H9 (cell line): ENCODE data around the gene ARPC5L. TPM values are rescaled to one million over a fixed set of nuclear protein-coding genes. Genes with fewer than 3 reads are reported as not detected.

ENCODE experiments used
- DNase-seq: peaks from one replicate; pipeline ENCODE4 v3.0.0-alpha.2; 2017
- H2AFZ ChIP-seq: one replicate; pipeline ENCODE4 v1.6.1; 2013; ENCODE audit warnings: mild to moderate bottlenecking, low read length, control low read depth, moderate library complexity
- H2AK5ac ChIP-seq: 2 replicates; pipeline ENCODE4 v1.6.1; 2013; ENCODE audit warnings: low read length, control low read depth, mixed read lengths; ENCODE audit not compliant: insufficient read length
- H2BK120ac ChIP-seq: one replicate; pipeline ENCODE4 v1.6.1; 2013; ENCODE audit warnings: low read depth, mild to moderate bottlenecking, low read length, control low read depth, inconsistent platforms; ENCODE audit not compliant: poor library complexity, severe bottlenecking
- H2BK12ac ChIP-seq: 2 replicates; pipeline ENCODE4 v1.6.1; 2013; ENCODE audit warnings: low read length, control low read depth, mixed read lengths, low read depth; ENCODE audit not compliant: insufficient read length
- H2BK15ac ChIP-seq: 2 replicates; pipeline ENCODE4 v1.6.1; 2013; ENCODE audit warnings: low read depth, low read length, control low read depth
- H2BK20ac ChIP-seq: one replicate; pipeline ENCODE4 v1.6.1; 2013; ENCODE audit warnings: low read depth, mild to moderate bottlenecking, low read length, control low read depth, inconsistent platforms; ENCODE audit not compliant: poor library complexity, severe bottlenecking
- H2BK5ac ChIP-seq: 2 replicates; pipeline ENCODE4 v1.6.1; 2013; ENCODE audit warnings: low read length, control low read depth, mixed read lengths; ENCODE audit not compliant: insufficient read length
- H3K14ac ChIP-seq: 2 replicates; pipeline ENCODE4 v1.6.1; 2013; ENCODE audit warnings: low read length, control low read depth; ENCODE audit not compliant: insufficient read depth
- H3K18ac ChIP-seq: 2 replicates; pipeline ENCODE4 v1.6.1; 2013; ENCODE audit warnings: low read depth, mild to moderate bottlenecking, mixed read lengths, low read length, control low read depth; ENCODE audit not compliant: insufficient read length
- H3K23ac ChIP-seq: 2 replicates; pipeline ENCODE4 v1.6.1; 2013; ENCODE audit warnings: low read length, control low read depth, mixed read lengths, low read depth; ENCODE audit not compliant: insufficient read length
- H3K23me2 ChIP-seq: 2 replicates; pipeline ENCODE4 v1.6.1; 2013; ENCODE audit warnings: low read depth, mild to moderate bottlenecking, mixed read lengths, low read length, control low read depth; ENCODE audit not compliant: insufficient read length, poor library complexity, severe bottlenecking
- H3K27ac ChIP-seq: 2 replicates; pipeline ENCODE4 v1.5.1; 2013; ENCODE audit warnings: low read length, control low read depth, mixed read lengths, low read depth; ENCODE audit not compliant: insufficient read length
- H3K27me3 ChIP-seq: 2 replicates; pipeline ENCODE4 v1.6.1; 2013; ENCODE audit warnings: low read length, control low read depth, inconsistent platforms; ENCODE audit not compliant: insufficient read depth
- H3K4ac ChIP-seq: 2 replicates; pipeline ENCODE4 v1.6.1; 2013; ENCODE audit warnings: low read depth, mild to moderate bottlenecking, control low read depth, inconsistent platforms, low read length, moderate library complexity
- H3K4me1 ChIP-seq: 2 replicates; pipeline ENCODE4 v1.6.1; 2013; ENCODE audit warnings: low read length, control low read depth, inconsistent platforms; ENCODE audit not compliant: insufficient read depth
- H3K4me2 ChIP-seq: 2 replicates; pipeline ENCODE4 v1.6.1; 2013; ENCODE audit warnings: low read length, control low read depth, mixed read lengths; ENCODE audit not compliant: insufficient read length, insufficient read depth
- H3K56ac ChIP-seq: 2 replicates; pipeline ENCODE4 v1.6.1; 2013; ENCODE audit warnings: low read depth, mild to moderate bottlenecking, mixed read lengths, low read length, control low read depth; ENCODE audit not compliant: insufficient read length
- H3K79me1 ChIP-seq: 2 replicates; pipeline ENCODE4 v1.6.1; 2013; ENCODE audit warnings: low read depth, mild to moderate bottlenecking, moderate library complexity, low read length, control low read depth, inconsistent platforms; ENCODE audit not compliant: insufficient read depth, poor library complexity, severe bottlenecking
- H3K79me2 ChIP-seq: 2 replicates; pipeline ENCODE4 v1.6.1; 2013; ENCODE audit warnings: low read length, control low read depth, inconsistent platforms; ENCODE audit not compliant: insufficient read depth
- H3K9ac ChIP-seq: 2 replicates; pipeline ENCODE4 v1.6.1; 2013; ENCODE audit warnings: low read length, control low read depth, mixed read lengths; ENCODE audit not compliant: insufficient read length; ENCODE audit errors: extremely low read depth
- H3K9me3 ChIP-seq: one replicate; pipeline ENCODE4 v1.6.1; 2013; ENCODE audit warnings: low read depth, low read length, inconsistent platforms; ENCODE audit not compliant: control insufficient read depth
- H3T11ph ChIP-seq: one replicate; pipeline ENCODE4 v1.6.1; 2013; ENCODE audit warnings: mild to moderate bottlenecking, low read length, control low read depth, inconsistent platforms
- H4K20me1 ChIP-seq: one replicate; pipeline ENCODE4 v1.6.1; 2013; ENCODE audit not compliant: control insufficient read depth, insufficient read length, insufficient read depth
- H4K5ac ChIP-seq: 2 replicates; pipeline ENCODE4 v1.6.1; 2013; ENCODE audit warnings: low read depth, mild to moderate bottlenecking, mixed read lengths, low read length, control low read depth; ENCODE audit not compliant: insufficient read length
- H4K8ac ChIP-seq: replicated peaks from 2 replicates; pipeline ENCODE4 v1.6.1; 2013; ENCODE audit warnings: low read length, control low read depth, mixed read lengths, low read depth; ENCODE audit not compliant: insufficient read length
- H4K91ac ChIP-seq: 2 replicates; pipeline ENCODE4 v1.6.1; 2013; ENCODE audit warnings: low read depth, mild to moderate bottlenecking, moderate library complexity, mixed read lengths, low read length, control low read depth; ENCODE audit not compliant: insufficient read length
- H3K27ac Mint-ChIP-seq, 3 experiments: 2 replicates in 2 of 3; 3 replicates in 1 of 3; pipeline ENCODE4 v1.8.0; 2020 to 2021; ENCODE audit warnings: mixed read lengths in 3 of 3, mild to moderate bottlenecking in 1 of 3, moderate library complexity in 1 of 3
- H3K27me3 Mint-ChIP-seq: 2 replicates; pipeline ENCODE4 v1.8.0; 2021; ENCODE audit warnings: low read depth, mild to moderate bottlenecking, moderate library complexity, mixed read lengths
- H3K36me3 Mint-ChIP-seq, 3 experiments: 2 replicates in 2 of 3; 3 replicates in 1 of 3; pipeline ENCODE4 v1.8.0; 2020 to 2021; ENCODE audit warnings: low read depth in 3 of 3, mixed read lengths in 3 of 3; ENCODE audit not compliant: insufficient read depth in 1 of 3
- H3K4me1 Mint-ChIP-seq, 2 experiments: 2 replicates each; pipeline ENCODE4 v1.8.0; 2020; ENCODE audit warnings: mixed read lengths in 2 of 2
- H3K4me3 Mint-ChIP-seq, 2 experiments: 2 replicates in 1 of 2; 3 replicates in 1 of 2; pipeline ENCODE4 v1.8.0; 2020 to 2021; ENCODE audit warnings: mild to moderate bottlenecking in 2 of 2, mixed read lengths in 2 of 2, moderate library complexity in 1 of 2
- H3K9me3 Mint-ChIP-seq, 2 experiments: 2 replicates in 1 of 2; 3 replicates in 1 of 2; pipeline ENCODE4 v1.8.0; 2020; ENCODE audit warnings: mild to moderate bottlenecking in 2 of 2, mixed read lengths in 2 of 2, moderate library complexity in 1 of 2
- WGBS: extraction: QIAGEN DNeasy Blood & Tissue Kit; methylation state at CpG from one replicate; pipeline ENCODE4 v1.1.7; 2013; ENCODE audit warnings: missing lambda C conversion rate, low lambda C conversion rate, mixed read lengths; ENCODE audit not compliant: insufficient read length; ENCODE audit errors: extremely low coverage; 5-methylcytosine and 5-hydroxymethylcytosine counted together
- total RNA-seq: library from RNA; stranded (reverse); gene quantifications from 2 replicates; pipeline ENCODE4 v1.2.1, GENCODE V29; 2021
- TF ChIP-seq, protein P1 (sequence below): fragments of 200-600 bp; sonication (generic); conservative IDR thresholded peaks from 3 replicates; pipeline ENCODE4 v1.8.0; 2021; ENCODE audit warnings: antibody characterized with exemption, mild to moderate bottlenecking

ARPC5L gene
- total RNA-seq, 1 experiment from 2014 or later: 67.7 TPM

DNA sequence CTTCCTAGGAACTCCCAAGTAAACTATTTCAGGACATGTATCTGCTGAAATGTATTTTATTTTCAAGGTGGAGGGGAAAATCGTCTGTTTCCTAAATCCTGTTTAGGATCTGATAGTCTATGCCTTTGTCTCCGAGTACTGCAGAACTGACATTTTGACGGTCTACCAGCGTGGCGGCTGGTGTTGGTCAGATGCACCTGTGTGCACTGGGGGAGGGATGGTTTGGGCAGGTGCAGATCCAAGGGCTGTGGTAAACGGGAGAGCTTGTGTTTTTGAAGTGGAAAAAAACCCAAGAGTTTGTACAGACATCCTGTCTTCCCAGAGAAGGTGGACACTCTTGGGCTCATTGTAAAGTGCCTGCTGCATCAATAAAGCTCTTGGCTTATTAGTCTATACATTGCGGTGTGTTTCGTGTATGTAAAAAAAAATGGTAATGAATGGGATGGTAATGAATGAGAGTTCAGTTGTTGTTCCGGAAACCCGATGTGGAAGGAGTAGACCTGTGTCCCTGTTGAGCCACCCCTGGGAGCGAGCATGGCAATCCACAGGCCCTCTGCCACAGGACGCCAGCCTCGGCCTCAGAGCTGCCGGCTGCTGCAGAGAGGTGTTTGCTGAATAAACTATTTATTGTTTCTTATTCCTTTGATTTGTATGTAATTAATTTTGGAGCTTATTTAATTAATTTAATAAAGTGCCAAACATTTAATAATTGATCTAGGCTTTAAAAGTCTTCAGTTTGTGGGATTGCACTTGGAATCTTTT is 15.3 kb downstream of the ARPC5L start:
- Histone ChIP-seq H2BK12ac (no peak overlapping the region), H4K5ac (no peak overlapping the region), H3K27me3 (no peaks in the 10 kb centered on the region), H2BK5ac (no peak overlapping the region), H3K23ac (no peak overlapping the region), H3K14ac (no peak overlapping the region), H2BK15ac (no peak overlapping the region), H3K79me1 (peaks cover 5% of the 10 kb centered on the region), H3K79me2 (peaks cover 2% of the 10 kb centered on the region; the same call in 1 of the 2 replicates), H3K4ac (no peak overlapping the region), H2AK5ac (no peak overlapping the region), H3K56ac (no peak overlapping the region), H3K4me2 (no peak overlapping the region), H3K4me1 (peaks cover 14% of the 10 kb centered on the region), H3K27ac (no peak overlapping the region), H2BK20ac (no peak overlapping the region), H4K8ac (no peak overlapping the region), H2AFZ (no peak overlapping the region), H3K18ac (no peak overlapping the region), H3K23me2 (no peaks in the 10 kb centered on the region), H4K91ac (no peak overlapping the region), H4K20me1 (no peaks in the 10 kb centered on the region), H3K9me3 (no peaks in the 10 kb centered on the region), H3K9ac (no peak overlapping the region), H3T11ph (no peak overlapping the region), H2BK120ac (no peak overlapping the region)
- H3K27me3 Mint-ChIP-seq: no peaks in the 10 kb centered on the region
- peaks cover 28 to 69% (median 63%) of the 10 kb centered on the region in 3 experiments for H3K36me3 Mint-ChIP-seq
- DNase-seq: no peak
- peaks cover 43 to 44% of the 10 kb centered on the region in 2 experiments for H3K4me1 Mint-ChIP-seq
- no peak overlapping the region; a peak in 1 of 5 replicates for H3K4me3 Mint-ChIP-seq
- H3K27ac Mint-ChIP-seq: peak overlapping the region in 2 of 3 experiments; percentile 49 to 79; a peak in 4 of 7 replicates
- H3K9me3 Mint-ChIP-seq: no peaks in the 10 kb centered on the region
- TF ChIP-seq, protein P1, sequence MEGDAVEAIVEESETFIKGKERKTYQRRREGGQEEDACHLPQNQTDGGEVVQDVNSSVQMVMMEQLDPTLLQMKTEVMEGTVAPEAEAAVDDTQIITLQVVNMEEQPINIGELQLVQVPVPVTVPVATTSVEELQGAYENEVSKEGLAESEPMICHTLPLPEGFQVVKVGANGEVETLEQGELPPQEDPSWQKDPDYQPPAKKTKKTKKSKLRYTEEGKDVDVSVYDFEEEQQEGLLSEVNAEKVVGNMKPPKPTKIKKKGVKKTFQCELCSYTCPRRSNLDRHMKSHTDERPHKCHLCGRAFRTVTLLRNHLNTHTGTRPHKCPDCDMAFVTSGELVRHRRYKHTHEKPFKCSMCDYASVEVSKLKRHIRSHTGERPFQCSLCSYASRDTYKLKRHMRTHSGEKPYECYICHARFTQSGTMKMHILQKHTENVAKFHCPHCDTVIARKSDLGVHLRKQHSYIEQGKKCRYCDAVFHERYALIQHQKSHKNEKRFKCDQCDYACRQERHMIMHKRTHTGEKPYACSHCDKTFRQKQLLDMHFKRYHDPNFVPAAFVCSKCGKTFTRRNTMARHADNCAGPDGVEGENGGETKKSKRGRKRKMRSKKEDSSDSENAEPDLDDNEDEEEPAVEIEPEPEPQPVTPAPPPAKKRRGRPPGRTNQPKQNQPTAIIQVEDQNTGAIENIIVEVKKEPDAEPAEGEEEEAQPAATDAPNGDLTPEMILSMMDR: no peak
- 100% methylated on average over 3 of the region's 14 CpGs for WGBS
